ENCODE measurements around the gene AKNA. TPM values are rescaled to one million over a fixed set of nuclear protein-coding genes. Genes with fewer than 3 reads are reported as not detected.
A peak's percentile ranks its signal among the peaks of the same experiment; 100 is the strongest.

AKNA gene
- total RNA-seq, 1 donor from 2014 or later, result 16.6 TPM

- Mint-ChIP-seq H3K9me3 (peaks cover 4% of the 10 kb centered on the region), H3K27me3 (ENCODE audit: low read depth) (no peaks in the 10 kb centered on the region), H3K4me3 (no peak overlapping the region), H3K4me1 (peaks cover 29% of the 10 kb centered on the region), H3K36me3 (ENCODE audit: low read depth) (peaks cover 5% of the 10 kb centered on the region), H3K27ac (ENCODE audit: unreplicated experiment) (peak overlapping the region; percentile 50)
- no peak for TF ChIP-seq CTCF (conservative IDR thresholded peaks at IDR 0.05)
- no peak for DNase-seq (ENCODE audit: low read depth, low spot score)
These were observed 16.8 kb downstream of the AKNA start for GRCh38 chr9:114370968-114371320.

- H3K27me3 Mint-ChIP-seq (ENCODE audit: low read depth), result no peaks in the 10 kb centered on the region
- peaks cover 4% of the 10 kb centered on the region for H3K9me3 Mint-ChIP-seq
- H3K36me3 Mint-ChIP-seq (ENCODE audit: low read depth), result peaks cover 5% of the 10 kb centered on the region
- DNase-seq (ENCODE audit: low read depth, low spot score), result no peak
- H3K27ac Mint-ChIP-seq (ENCODE audit: unreplicated experiment), result peak overlapping the region; percentile 48
- H3K4me3 Mint-ChIP-seq, result no peak overlapping the region
- TF ChIP-seq CTCF (conservative IDR thresholded peaks at IDR 0.05), result no peak
- H3K4me1 Mint-ChIP-seq, result peaks cover 29% of the 10 kb centered on the region
These were observed 17.4 kb downstream of the AKNA start for GRCh38 chr9:114370251-114370967.

- no peak for DNase-seq (ENCODE audit: low read depth, low spot score)
- Mint-ChIP-seq H3K27ac (ENCODE audit: unreplicated experiment) (no peak overlapping the region), H3K9me3 (peaks cover 4% of the 10 kb centered on the region), H3K4me1 (peaks cover 21% of the 10 kb centered on the region), H3K27me3 (ENCODE audit: low read depth) (no peaks in the 10 kb centered on the region), H3K4me3 (no peak overlapping the region), H3K36me3 (ENCODE audit: low read depth) (peaks cover 5% of the 10 kb centered on the region)
- TF ChIP-seq CTCF (conservative IDR thresholded peaks at IDR 0.05), result no peak
These were observed 18.3 kb downstream of the AKNA start for GRCh38 chr9:114369216-114370130.

- no peak for TF ChIP-seq CTCF (conservative IDR thresholded peaks at IDR 0.05)
- Mint-ChIP-seq H3K4me1 (peaks cover 20% of the 10 kb centered on the region), H3K27ac (ENCODE audit: unreplicated experiment) (peak overlapping the region; percentile 19), H3K9me3 (peaks cover 4% of the 10 kb centered on the region), H3K36me3 (ENCODE audit: low read depth) (peaks cover 5% of the 10 kb centered on the region), H3K4me3 (no peak overlapping the region), H3K27me3 (ENCODE audit: low read depth) (no peaks in the 10 kb centered on the region)
- DNase-seq (ENCODE audit: low read depth, low spot score), result no peak
These were observed 19.8 kb downstream of the AKNA start for GRCh38 chr9:114367772-114368569.

- peaks cover 5% of the 10 kb centered on the region for H3K36me3 Mint-ChIP-seq (ENCODE audit: low read depth)
- H3K4me3 Mint-ChIP-seq, result no peak overlapping the region
- TF ChIP-seq CTCF (conservative IDR thresholded peaks at IDR 0.05), result no peak
- no peaks in the 10 kb centered on the region for H3K27me3 Mint-ChIP-seq (ENCODE audit: low read depth)
- no peak overlapping the region for H3K27ac Mint-ChIP-seq (ENCODE audit: unreplicated experiment)
- H3K9me3 Mint-ChIP-seq, result peaks cover 4% of the 10 kb centered on the region
- peaks cover 20% of the 10 kb centered on the region for H3K4me1 Mint-ChIP-seq
- DNase-seq (ENCODE audit: low read depth, low spot score), result no peak
These were observed 20.4 kb downstream of the AKNA start for GRCh38 chr9:114367366-114367765.
